GM18520 (cell line): ENCODE measurements around the gene RABEP2.
"Not testable (repeated sequence)": the region's sequence is repeated elsewhere in the genome, so short reads cannot be mapped to it uniquely, and the experiment has no call there.

Experiments used
- ATAC-seq: cut with Tn5 transposase; IDR thresholded peaks from one replicate; pipeline ENCODE4 v1.9.1; 2021; ENCODE audit not compliant: unreplicated experiment

Gene RABEP2

GRCh38 chr16:28933171-28933570 lies 8.1 kb upstream of the RABEP2 start:
- no peak for ATAC-seq

- ATAC-seq: no peak
Measured at GRCh38 chr16:28932339-28933141, 7.5 kb upstream of the RABEP2 start.

- ATAC-seq: no peak
Measured at GRCh38 chr16:28931801-28932225, 6.8 kb upstream of the RABEP2 start, which contains the start of gene CD19. CD19 (plus strand) TSS chr16:28931971; CDS start chr16:28932001, 30 bp downstream.

GRCh38 chr16:28930652-28931051 lies 5.6 kb upstream of the RABEP2 start:
- ATAC-seq: no peak

GRCh38 chr16:28930203-28930602 lies 5.2 kb upstream of the RABEP2 start:
- no peak for ATAC-seq

- no peak for ATAC-seq
Measured at GRCh38 chr16:28927815-28928214, 2.8 kb upstream of the RABEP2 start.

- ATAC-seq: not testable (repeated sequence)
Measured at GRCh38 chr16:28926284-28926683, 1.2 kb upstream of the RABEP2 start.

DNA sequence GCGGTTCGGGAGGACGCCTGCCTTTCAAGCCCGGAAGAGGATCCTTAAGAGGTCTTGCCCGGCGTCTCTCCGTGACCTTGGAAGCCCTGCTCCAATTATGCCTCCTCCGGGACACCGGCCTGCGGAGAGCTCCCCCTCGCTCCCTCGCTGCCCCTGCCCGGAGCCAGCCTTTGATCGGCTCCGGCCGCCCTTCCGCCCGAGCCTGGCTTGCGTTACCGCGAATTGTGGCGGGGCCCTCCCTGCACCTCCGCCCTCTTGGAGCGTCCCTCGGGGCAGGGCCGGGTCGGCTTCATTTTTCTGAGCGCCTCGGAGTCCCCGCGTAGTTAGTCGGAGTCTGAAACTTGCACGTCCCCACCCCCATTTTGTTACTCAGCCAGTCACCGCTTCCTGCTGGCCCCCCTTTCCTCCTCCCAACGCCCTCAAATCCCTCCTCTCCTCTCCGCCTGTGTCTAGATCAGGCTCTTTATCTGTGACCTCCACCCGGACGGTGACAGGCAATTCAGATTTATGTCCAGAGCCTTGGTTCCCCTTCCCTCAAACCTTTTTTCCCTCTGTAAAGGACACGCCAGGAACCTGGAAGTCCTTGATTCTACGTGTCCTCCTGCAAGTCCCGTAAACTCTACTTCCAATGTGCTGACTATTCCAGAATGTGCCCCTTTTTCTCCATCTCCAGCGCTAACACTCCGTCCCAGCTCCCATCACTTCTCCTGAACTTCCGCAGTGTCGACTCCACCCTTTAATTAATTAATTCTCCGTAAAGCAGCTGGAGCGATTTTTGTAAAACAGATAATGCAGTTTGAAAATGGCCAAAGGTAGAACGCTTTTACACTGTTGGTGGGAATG lies 569 bp upstream of the RABEP2 start:
- no peak for ATAC-seq

DNA sequence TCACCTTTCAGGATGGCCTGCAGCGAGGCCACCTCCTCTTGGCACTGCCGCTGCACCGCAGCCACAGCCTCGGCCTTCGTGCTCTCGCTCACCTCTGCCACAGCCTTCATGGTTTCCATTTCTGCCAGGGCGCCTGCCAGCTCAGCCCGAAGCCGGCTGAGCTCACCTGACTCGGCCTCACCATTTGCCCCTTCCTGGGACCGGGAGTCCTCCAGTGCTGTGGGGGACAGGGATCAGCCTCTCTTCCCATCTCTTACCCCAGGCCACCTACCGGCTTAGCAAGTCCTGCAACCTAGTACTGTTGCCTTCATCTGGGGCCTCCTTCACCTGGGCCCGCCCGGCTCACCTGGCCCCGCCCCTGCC lies 658 bp downstream of the RABEP2 start:
- no peak for ATAC-seq

DNA sequence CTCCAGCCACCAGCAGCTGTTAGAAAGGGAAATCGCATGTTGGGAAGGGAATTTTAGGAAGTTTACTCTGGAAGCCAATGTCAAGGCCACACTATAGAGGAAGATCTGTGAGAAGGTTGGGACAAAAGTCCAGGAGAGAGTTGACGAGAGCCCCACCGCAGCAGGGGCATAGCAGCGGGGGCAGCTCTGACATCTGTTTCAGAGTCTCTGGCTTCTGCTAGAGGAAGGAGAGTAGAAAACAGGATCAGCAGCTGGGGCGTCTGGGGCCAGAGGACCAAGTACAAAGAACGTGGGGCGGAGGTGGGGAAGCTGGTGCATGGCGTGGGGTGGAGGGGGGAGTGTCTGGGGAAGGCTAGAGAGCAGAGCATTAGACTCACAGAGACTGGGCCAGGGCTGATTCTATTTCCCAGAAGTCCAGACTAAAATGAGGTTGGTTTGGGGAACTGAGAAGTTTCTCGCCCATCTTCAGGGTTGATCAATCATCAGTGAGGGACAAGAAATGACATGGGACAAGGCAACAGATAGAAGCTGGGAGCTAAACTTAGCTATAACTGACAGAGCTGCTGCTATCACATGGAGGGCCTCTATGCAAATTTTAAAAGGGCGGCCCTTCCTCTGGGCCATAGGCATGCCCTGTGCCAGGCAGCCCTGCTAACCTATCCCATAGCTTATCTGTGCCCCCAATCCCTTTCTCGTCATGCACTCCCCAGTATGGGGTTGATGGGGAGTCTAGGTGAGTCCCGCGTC lies 1.2 kb downstream of the RABEP2 start:
- ATAC-seq: peak; percentile 43

GRCh38 chr16:28923231-28923587 lies 1.8 kb downstream of the RABEP2 start:
- no peak for ATAC-seq

GRCh38 chr16:28918698-28919097 lies 6.3 kb downstream of the RABEP2 start:
- ATAC-seq: no peak

GRCh38 chr16:28917095-28917494 lies 7.9 kb downstream of the RABEP2 start:
- no peak for ATAC-seq

GRCh38 chr16:28915181-28915580 lies 9.9 kb downstream of the RABEP2 start:
- no peak for ATAC-seq

- ATAC-seq: no peak
Measured at GRCh38 chr16:28913946-28914724, 10.9 kb downstream of the RABEP2 start.

- ATAC-seq: no peak
Measured at GRCh38 chr16:28912558-28912957, 12.5 kb downstream of the RABEP2 start.

DNA sequence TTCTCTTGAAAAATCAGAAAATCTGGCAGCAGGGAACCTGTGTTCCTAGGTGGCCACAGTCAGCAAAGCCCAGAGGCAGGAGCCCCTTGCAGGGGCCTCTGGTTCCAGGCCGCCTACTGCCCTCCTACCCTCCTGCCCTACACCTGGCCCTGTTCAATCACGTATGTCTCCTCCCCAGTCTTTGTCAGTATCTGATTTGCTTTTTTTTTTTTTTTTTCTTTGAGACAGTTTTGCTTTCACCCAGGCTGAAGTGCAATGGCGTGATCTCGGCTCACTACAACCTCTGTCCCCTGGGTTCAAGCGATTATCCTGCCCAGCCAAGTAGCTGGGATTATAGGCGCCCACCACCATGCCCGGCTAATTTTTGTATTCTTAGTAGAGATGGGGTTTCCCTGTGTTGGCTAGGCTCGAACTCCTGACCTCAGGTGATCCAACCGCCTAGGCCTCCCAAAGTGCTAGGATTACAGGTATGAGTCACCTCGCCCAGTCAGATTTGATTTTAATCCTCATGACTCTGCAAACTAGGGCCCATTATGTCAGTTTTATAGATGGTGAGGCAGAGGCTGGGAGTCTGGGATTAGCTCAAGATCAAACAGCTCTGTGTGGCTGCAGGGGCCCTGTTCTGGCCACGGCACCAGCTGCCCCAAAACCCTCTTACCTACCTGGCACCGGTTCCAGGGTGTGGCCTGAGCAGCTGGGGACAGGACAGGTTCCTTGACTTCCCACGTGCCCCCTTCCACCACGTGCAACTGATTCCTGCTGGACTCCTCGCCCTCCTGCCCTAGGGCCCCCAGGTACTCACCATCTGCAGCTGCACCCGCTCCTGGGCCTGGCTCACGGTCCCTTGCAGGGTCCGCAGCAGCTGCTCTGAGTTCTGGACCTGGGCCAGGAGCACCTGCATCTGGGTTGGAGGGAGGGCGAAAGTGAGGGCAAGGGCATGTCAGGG lies 14.7 kb downstream of the RABEP2 start:
- no peak for ATAC-seq

- ATAC-seq: no peak
Measured at GRCh38 chr16:28905800-28906372, 19.2 kb downstream of the RABEP2 start.

DNA sequence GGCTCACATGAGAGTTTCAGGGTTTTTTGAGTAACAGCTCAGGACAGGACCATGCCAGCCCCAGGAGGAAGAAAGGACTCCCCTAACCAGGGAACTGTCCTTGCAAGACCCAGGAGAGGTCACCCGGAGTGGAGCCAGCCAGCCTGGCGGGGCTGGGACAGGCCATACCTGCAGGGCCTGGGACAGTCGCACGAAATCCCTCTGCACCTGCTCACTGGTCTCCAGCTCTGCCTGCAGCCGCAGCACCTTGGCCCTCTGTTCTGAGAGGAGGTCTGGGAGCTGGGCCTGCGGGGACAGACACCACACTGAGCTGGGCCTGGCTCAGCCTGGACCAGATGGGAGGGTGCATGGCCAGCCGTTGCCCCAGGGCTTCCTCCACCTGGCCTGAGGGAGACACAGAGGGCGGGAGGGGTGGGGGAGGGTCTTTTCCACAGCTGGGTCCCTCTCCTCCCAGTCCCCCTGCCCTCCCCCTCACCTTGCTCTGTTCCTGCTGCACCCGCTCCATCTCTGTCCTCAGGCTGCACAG lies 19.7 kb downstream of the RABEP2 start:
- ATAC-seq: no peak
